Stimulated activated CD8-positive, alpha-beta memory T cell treated with anti-CD3 and anti-CD28 coated beads, Interleukin-15, amount 100 ng/mL, for 4 hours (primary cell): Measurements from ENCODE around the gene SNCG.
"Not testable (repeated sequence)": the region's sequence is repeated elsewhere in the genome, so short reads cannot be mapped to it uniquely, and the experiment has no call there.

Experiments used
- DNase-seq, 2 donors: peaks; one replicate each; pipeline ENCODE4 v3.0.0-alpha.2; 2020; ENCODE audit warnings: low read depth in 2 of 2

SNCG gene

DNA sequence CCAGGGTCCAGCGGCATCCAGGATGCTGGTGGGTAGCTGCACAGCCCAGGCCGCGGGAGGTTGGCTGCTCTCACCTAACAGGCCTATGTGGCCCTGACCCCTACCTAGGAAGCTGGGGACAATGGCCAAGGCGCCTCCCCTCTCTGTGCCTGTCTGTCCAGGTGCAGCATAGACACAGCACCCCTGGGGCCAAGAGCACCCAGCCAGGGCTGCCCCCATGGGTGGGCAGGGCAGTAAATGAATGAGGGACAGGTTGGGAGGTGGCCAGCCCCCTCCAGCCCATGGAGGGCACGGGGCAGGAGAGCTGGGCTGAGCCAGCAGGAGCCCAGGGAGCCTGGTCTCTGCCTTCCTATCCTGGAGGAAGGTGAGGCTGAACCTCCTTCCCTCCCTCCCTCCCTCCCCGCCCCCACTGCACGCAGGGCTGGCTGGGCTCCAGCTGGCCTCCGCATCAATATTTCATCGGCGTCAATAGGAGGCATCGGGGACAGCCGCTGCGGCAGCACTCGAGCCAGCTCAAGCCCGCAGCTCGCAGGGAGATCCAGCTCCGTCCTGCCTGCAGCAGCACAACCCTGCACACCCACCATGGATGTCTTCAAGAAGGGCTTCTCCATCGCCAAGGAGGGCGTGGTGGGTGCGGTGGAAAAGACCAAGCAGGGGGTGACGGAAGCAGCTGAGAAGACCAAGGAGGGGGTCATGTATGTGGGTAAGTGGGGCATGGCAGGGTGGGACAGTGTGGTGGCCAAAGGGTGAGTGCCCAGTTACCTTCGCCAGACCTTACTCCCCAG is at the start of gene SNCG:
Gene SNCG, plus strand, starts transcription at position 484 of the 785 bp plus-strand sequence. Its CDS starts 99 bp downstream, at position 583.
- no peak for DNase-seq

DNA sequence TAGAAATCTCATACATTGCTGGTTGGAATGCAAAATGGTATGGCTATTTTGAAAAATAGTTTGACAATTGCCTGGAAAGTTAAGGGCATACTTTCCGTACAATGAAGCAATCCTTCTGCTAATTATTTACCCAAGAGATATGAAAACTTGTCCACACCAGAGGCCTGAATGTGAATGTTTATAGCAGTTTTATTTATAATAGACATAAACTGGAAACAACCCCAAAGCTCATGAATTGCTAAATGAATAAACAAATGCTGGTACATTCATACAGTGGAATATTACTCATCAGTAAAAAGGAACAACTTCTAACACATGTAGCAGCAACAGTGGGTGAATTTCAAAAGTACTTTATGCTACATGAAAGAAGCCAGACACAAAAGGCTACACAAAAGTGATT is 43.7 kb upstream of the SNCG start:
- no peak for DNase-seq

DNA sequence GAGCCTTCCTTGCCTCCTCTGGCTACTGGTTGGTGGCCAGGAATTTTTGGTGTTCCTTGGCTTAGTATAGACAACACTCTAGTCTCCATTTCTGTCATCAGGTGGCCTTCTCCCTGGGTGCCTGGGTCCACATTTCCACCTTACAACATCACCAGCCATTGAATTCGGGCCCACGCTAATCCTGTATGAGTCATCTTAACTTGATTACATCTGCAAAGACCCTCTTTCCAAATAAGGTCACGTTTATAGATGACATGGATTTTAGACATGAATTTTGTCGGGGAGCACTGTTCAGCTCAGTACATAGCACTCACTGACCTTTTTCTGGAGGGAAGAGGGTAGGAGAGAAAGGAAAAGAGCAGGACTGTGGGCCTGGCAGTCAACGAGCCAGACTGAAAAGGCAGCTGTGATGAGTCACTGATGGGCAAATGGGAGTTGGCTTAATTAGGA is 40.4 kb upstream of the SNCG start:
- no peak for DNase-seq

DNA sequence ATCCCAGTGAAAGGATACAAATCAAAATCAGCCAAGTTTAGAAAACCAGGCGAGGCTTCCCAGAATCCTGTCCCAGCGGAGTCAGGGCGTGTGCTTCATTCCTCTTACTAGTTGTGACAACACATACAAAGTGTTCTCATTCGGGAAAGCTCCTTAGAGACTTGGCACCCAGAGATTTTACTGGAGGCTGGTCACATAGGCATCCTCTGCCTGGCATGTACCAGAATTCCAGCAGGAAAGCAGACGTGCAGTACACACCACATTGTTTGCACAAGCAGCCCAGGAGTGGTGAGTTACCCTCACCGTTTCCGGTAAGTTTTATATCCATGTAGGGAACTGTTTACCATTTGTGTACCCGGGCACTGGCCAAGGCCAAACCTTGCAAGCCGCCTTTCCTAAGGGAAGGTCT is 35.8 kb upstream of the SNCG start:
- DNase-seq = no peak

DNA sequence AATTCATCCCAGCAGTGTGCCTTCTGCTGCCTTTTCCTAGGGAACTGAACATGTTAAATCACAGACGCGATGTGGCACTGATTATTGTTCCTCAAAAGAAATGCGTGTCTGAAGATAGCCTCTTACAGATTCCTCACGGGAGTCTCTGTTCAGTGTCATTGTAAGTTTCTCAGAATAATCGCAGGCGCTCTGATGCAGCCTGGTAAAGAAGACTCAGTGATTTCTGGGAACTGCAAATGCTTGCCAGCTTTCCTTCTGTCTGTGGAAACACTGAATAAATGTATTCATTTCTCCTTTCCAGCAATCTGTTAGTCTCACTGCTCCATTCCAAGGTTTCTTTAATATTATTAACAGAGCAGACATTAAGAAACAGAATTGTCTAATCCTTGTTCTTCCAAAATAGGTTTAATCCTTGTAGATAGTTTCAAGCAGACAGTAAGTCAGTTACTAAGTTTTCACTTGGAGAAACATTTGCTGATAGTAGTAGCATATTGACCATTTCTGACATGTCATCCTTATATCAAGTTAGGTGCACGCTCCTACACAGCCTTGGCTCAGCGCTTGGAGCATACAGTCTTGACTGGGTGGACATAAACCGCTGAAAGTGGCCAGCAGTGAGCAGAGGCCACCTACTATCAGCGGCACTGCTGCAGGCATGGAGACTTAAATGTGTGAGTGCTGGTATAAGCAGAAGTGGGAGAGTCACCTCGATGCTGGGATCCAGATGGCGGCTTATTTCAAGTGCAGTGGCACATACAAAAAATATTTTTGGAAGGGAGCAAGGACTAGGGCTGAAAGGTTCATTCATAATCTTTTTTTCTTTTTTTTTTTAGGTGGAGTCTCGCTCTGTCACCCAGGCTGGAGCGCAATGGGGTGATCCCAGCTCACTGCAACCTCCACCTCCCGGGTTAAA is 28.7 kb upstream of the SNCG start:
- DNase-seq = no peak

DNA sequence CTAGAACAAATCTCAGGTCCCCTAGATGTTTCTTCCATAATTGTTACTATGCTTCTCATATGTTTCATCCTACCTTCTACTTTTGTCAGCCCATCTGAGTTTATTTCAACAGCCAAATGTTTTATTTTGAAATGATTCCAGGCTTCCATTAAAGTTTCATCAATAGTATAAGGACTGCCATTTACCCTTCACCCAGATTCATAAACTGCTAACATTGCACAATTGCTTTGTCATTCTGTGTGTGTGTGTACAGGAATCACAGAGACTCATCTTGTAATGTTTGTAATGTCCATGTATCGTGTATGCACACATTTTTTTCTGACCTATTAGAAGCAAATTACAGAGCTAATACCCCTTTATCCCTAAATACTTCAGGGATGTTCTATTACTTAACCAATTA is 26.5 kb upstream of the SNCG start:
- DNase-seq = no peak

DNA sequence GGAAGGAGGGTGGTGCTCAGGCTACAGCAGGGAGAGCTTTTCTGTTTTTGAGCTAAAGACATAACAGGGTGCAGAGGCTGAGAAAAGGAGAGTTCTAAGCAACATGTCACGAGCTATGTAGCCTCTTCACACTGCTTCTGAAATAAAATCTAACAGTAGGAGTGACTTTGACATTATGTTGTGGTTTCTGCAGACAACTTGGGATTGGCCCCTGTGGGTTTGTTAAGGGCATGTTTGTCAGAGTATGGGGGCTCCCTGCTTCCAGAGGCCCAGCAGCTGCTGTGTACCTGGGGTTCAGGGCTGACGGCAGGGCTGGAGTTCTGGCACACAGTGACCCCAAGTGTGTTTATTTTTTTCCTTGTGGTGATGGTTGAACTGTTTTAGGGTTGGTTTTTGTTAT is 25.7 kb upstream of the SNCG start:
- no peak for DNase-seq

DNA sequence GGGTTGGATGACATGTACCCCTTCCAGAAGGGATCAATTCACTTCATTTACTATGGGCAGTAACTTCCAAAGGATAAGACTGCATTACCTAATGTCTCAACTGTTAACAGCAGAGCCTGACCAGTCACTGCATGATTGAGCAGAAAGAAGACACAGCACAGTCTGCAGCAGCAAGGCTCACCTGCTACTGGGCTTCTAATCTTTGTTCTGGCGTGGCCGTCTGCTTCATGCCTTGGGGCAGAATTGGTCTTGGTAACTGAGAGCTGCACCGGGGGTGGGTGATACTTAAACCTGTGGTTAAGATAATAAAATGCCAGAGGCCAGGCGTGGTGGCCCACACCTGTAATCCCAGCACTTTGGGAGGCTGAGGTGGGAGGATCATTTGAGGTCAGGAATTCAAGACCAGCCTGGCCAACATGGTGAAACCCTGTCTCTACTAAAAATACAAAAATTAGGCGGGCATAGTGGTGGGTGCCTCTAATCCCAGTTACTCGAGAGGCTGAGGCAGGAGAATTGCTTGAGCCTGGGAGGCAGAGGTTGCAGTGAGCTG is 24.2 kb upstream of the SNCG start:
- DNase-seq = not testable (repeated sequence)

DNA sequence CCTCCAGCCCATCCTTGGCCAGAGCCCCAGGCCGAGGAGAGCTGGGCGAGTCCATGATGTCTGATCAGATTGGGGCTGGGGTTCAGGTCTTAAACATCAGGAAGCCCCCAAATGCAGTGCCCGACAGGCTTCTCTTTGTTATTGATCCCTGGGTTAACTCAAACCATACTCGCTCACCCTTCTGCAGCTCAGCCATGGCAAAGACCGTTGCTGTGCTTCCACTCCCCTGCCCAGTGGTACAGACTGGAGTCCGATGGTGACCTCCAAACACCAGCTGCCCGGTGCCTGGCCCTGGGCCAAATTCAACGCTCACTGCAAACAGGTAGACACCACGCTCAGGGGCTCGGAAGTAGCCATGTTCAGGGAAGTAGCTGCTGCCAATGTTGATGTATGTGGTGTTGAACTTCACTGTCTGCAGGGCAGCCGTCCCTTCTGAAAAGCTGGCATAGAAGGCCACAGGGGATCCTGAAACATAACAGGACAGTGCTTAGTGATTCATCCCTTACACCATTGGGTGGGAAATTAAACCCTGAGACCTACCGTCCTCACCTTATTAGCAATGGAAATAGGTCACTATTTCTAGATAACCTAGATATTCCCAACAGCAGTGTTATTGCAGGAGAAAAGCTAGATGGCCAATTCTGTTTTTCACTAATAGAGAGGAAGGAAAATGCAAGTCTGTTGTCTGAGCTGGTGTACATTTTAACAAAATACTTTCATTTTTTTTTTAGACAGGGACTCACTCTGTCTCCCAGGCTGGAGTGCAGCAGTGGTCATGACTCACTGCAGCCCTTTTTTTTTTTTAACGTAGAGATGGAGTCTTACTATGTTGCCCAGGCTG is 21.5 kb upstream of the SNCG start:
- DNase-seq = no peak

DNA sequence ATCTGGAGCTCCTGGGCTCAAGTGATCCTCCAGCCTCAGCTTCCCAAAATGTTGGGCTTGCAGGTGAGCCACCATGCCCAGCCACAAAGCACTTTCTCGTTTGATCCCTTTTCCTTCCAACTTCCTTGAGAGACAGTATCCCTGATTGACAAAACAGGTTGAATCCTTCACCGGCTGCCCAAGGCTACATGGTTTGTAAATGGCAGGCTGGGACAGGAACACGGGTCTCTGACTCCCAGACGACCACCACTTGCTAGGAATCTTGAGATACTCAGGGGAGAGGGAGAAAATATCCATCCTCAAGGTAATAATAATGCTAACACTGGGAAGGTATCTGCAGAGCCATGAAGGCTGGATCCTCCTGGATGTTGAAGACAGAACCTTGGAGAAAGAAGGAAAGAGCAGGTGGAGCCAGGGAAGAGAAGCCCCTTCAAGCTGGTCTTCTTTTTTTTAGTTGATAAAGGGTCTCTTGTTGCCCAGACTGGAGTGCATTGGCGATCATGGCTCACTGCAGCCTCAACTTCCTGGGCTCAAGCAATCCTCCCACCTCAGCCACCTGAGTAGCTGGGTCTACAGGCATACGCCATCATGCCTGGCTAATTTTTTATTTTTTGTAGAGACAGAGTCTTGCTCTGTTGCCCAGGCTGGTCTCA is 20.8 kb upstream of the SNCG start:
- DNase-seq = no peak

DNA sequence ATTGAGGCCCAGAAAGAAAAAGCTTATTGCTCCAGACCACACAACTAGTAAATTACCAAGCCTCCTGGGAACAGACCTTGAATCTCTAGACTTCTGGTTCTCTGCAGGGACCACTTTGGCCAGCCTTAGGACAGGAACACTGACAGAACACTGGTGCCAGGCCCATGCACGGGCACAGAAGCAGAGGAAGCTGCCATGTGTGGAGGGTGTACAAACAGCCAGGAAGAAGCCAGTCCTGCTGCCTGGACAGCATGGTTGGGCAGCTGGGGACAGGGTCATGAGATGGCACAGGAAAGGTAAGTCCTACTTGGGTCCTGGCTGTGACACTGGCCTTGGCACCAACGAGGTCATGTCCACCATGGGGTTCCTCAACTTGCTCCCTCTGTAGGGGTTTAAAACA is 20.1 kb upstream of the SNCG start:
- no peak for DNase-seq

DNA sequence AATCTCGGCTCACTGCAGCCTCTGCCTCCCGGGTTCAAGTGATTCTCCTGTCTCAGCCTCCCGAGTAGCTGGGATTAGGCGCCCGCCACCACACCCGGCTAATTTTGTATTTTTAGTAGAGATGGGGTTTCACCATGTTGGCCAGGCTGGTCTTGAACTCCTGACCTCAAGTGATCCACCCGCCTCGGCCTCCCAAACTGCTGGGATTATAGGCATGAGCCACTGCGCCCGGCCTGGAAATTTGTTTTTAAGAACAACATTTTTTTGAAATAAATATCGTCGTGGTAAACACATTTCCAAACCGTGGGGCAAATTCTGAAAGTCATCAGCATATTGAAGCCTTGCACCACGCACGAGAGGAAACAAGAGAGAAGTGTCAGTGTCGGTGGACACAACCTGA is 18.3 kb upstream of the SNCG start:
- not testable (repeated sequence) for DNase-seq

DNA sequence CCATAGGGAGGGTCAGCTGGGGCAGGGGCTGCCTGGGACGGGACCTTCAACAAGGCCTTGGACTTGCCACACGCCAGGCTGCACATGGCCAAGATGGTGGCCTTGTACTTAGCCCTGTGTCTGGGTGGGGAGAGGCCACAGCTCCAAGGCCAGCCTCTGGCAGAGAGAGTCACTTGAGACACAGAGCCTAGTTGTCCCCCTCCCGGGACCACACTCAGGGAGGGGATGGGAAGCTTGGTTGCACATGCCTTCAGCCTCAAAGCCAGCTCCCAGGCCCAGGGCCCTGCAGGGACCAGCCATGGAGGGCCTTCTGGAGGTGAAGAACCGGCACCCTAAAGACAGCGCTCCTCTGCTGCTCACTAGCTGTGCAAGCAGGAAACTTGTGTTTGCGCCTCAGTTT is 17.7 kb upstream of the SNCG start:
- DNase-seq = no peak

DNA sequence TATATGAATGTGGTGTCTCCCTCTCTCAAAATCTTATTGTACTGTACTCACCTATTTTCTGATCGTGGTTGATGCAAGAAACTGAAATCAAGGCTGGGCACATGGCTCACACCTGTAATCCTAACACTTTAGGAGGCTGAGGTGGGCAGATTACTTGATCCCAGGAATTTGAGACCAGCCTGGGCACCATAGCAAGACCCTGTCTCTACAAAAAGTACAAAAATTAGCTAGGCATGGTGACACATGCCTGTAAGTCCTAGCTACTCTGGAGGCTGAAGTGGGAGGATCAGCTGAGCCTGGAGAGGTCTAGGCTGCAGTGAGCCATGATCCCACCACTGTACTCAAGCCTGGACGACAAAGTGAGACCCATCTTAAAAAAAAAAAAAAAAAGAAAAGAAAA is 17.0 kb upstream of the SNCG start:
- no peak for DNase-seq

DNA sequence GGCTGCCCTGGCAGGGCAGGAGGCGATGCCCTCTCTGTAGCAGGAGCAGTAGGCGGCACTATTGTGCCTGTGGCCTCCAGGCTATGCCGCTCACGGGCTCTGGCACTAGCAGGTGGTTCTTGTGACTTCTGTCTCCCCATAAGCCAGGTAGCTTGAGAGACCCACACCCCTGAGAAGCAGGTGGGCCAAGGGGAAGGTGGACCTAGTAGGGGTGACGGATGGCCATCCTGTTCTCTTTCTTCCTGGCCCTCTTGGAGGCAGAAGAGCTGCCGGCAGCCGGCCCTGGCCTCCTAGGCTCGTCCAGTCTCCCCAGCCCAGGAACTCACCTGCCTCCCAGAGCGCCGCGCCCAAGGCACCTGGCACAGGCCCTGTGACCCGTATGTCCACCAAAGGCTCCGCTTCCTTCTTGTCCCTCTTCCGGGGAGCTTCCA is 16.4 kb upstream of the SNCG start:
- no peak for DNase-seq

DNA sequence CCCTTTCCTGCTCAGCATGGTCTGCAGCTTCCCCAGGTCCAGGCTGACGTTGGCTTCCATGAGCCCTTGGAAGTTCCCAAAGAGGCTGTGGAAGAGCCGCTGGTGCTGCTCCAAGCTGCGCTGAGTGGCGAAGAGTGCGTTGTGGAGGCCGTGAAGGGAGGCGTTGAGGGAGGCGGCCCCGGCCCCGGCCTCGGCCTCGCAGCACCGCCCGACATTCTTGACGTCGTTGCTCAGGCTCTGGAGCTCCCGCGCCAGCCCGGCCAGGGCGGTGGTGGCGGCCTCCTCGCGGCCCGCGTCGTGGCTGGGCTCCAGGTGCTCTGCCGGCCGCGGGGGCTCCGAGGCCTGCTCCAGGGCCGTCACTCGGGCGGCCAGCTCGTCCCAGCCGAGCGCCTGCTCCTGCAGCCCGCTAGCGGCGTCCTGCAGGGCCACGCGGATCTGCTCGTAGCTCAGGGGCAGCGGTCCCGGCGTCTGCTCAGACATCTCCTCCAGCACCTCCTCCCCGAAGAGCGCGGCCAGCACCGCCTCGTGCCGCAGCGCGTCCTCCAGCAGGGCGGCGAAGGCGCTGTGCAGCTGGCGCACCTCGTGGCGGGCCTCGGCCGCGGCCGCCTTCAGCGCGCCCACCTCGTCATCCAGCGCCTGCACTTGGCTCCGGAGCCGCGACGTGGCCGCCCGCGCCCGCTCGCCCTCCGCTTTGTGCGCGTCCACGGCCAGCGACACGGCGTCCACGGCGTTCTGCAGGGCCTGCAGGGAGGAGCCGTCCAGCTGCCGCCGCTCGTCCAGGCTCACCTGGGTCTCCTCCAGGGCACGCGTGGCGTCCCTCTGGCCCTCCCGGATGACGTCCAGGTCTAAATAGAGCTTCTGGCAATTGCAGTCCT is 15.7 kb upstream of the SNCG start:
- DNase-seq = no peak

DNA sequence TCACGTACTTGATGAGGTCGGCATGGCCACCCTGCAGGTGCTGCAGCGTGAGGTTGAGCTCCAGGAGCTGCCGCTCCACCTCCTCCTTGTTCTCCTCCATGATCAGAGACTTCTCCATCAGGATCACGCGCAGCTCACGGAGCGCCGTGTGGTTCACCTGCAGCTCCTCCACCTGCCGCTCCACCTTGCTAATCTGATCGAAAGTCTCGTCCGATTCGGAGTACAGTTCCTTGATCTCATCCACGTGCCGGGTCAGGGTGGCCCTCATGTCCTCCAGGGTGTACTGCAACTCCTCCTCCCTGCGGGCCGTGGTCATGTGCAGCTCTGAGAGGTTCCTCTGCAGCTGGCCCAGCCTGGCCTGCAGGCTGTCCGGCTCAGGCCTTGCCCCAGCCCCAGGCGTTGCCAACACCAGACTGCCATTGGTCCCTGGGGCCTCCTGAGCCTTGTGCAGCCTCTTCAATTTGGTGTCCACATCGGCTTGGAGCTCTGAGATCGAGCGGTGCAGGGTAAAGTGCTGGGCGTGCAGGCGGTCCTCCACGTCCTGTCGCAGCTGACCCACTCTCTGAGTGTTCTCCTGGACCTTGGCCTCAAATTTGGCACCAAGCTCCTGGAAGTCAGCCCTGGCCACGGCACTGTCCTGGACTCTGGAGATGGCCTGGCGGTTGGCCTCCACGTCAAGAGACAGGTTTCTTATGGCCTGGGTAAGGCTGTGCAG is 14.9 kb upstream of the SNCG start:
- DNase-seq = no peak

DNA sequence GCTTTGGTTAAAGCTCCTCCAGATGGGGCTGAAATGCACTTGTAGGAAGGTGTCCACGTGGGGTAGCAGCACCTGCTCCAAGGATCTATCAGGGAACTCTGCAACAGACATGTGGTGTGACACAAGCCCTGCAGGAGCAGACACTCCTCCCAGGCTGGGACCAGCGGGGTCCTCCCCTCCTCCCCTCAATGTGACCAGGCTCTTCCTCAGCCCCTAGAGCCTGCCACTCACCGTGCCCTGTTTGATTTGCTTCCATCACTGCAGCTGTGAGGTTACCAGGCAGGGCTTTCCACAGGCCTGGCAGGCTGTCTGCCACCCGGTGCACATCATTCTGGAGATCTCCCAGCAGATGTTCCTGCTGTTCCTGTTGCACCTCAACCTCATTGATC is 14.4 kb upstream of the SNCG start:
- no peak for DNase-seq

DNA sequence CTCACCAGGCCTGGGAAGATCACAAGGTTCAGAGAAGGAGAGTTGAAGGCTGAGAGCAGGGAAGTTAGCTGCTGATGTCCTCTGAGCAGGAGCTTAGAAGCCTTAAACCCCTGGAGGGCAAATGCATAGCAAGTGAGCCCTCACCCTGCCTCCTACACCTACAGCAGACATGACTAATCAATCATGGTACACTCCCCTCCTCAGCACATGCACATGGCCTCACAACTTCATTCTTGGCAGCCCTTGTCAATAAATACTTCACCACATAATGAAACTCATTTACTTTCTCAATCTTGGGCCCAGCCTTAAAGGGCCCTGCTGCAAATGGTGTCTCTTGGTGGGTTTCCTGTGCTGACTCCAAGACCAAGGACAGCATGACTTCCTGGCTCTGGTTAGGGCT is 13.9 kb upstream of the SNCG start:
- no peak for DNase-seq

DNA sequence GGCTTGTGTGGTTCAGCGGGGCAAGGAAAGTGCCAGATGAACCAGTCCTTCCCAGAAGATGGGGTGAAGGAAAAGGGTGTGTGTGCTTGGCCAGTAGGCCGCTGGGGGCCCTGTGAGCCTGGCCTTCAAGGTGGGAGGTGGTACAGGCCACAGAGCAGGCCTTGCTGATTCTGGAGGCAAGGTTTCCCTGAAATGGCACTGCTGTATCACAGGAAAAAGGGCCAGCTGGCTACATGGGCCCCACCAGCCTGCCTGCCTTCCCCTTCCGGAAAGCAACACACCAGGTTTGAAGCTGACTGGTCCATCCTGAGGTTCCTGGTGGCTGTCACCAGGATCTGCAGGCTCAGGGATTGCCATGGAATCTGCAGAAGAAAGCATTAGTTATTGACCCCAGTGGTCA is 13.5 kb upstream of the SNCG start:
- DNase-seq = no peak
